Activated CD8-positive, alpha-beta memory T cell treated with anti-CD3 and anti-CD28 coated beads, Interleukin-2, amount 50 U/mL, for 48 hours (primary cell): Measurements from ENCODE around the gene CCDC81.
"Not testable (repeated sequence)": the region's sequence is repeated elsewhere in the genome, so short reads cannot be mapped to it uniquely, and the experiment has no call there.

Experiments used
- DNase-seq: peaks from one replicate; pipeline ENCODE4 v3.0.0-alpha.2; 2020

The CCDC81 gene

DNA sequence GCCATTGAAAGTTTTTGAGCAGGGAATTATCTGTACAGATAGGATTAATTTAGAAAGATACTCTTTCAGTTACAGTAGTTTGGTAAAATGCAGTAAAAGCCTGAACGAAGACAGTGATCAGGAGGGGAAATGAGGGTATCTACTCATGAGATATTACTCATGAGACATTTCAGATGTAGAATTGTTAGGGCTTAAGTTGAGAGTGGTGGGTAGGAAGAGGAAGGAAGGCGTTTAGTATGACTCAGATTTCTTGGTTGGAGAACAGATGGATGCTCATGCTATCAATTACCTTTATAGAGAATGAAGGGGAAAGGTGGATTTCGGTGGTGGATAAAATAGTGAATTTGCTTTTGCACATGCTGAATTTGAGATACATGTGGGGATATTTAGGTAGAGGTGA, 15.8 kb downstream of the CCDC81 start:
- DNase-seq = no peak

DNA sequence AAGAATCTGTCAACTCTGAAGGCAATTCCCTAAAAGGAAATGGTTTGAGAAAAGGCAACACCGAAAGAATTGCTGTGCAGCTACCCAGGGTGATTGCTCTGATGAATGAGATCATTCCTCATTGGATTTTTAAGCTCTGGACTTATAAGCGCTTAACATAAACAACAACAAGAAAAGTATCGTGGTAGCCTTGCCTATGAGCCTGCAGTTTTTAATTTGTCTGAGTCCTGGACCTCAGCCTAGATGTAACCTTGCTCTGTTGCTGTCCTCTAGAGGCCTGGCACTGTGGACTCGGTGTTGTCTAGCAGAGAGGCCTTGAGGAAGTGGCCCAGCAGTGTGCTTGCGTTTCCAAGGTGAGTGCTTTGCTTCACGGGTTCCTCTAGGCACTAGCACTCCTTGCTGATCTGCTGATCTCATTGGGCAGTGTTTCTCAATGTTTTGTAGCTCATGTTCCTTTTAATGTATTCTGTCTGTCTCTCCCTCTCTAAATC, 20.4 kb downstream of the CCDC81 start:
- no peak for DNase-seq

DNA sequence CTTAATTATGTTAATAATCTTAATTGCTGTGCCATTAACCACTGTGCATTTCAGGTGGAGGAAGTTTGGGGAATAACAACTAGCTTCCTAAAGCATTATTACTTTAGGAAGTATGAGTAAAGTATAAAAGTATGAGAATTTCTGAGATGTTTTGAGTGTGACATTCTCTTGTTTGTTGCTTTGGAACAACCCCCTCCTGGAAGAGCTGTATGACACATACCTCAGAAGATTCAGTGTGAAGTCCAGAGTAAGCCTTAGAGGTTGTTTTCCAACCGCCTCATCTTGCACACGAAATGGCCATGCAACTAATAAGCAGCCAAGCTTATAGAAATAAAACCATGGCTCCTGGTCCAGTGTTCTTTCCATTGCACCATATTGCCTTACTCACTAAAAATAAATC, 21.7 kb downstream of the CCDC81 start:
- DNase-seq = no peak

DNA sequence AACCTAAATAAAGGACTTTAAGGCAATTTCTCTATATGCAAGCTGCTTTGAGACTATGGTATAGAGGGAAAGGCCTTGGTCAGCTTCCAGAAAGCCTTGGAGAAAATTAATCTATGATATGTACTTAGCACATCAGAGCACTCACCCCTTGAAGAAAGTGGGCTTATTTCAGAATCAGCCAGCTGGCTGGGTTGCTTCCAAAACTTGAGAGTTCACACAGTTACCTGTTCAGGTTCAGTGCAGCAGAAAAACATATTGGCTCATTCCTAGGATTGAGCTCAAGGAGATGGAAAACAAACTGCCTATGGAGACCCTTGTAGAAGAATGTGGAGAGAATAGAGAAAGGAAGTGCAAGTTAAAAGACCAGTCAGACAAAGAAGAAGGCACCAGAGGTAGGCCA, 22.7 kb downstream of the CCDC81 start:
- DNase-seq = no peak

DNA sequence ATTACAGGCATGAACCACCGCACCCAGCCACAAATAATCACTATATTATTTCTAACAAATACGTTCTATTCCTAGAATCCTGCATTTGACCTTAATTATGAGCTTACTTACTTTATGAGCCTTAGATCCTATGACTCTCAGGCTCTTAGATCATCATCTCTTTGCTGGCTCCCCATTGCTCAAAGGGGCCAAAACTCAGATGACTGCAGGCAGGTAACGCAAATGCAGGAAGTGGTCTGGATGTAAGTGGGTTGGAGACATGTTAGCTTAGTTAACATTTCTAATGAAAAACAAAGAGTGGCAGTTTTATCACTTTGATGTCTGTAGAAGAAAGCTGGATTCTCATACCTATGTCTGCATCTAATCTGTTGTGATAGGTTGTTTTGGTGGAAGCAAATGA, 23.4 kb downstream of the CCDC81 start:
- no peak for DNase-seq

DNA sequence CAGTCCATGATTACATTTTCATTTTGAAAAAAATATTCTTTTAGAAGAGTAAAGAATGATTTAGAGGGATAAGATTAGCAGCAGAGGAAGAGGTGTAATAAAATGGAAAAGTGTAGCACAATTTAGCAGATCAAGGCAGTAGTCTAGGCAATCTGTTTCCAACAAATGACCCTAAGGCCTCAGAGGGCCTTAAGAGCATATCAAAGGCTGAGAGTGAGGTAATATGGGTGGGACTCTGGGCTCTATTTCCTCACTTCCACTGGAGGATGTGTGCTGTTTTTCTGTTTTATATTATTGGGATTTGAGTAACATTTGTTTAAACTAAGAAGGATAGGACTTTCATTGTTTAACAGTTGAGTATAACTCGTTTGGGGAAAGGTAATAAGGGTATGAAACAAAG, 28.8 kb downstream of the CCDC81 start:
- no peak for DNase-seq

DNA sequence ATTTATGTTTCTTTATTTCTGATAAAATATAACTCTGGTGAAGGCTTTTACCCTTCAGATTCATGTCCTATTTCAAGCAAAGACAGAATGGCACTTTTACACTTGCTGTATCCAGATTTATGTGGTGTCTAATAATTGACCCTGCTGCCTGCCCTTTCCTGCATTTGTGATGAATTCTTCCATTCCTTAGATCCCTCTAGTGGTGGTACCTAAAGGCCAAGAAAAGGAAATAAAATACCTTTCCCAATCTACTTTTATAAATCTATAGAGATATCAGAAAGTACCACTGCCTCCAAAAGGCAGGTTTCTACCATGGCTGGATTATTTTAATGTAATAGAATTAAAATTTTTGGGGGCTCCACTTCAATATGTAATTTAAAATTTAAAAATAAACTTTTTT, 34.2 kb downstream of the CCDC81 start:
- no peak for DNase-seq

DNA sequence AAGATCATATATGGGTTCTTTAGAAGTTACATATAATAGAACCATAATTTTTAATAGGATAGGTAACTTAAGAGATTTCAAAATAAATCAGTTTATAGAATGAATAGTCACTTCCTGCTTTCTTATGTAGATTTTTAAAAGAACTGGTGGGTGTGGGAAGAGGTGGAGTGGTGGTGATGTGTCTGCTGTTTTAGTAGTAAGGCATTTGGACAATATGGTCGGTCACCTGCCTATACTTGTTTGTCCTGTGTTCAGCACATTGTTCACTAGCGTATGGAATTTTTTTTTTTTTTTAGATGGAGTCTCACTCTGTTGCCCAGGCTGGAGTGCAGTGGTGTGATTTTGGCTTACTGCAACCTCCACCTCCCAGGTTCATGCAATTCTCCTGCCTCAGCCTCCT, 39.3 kb downstream of the CCDC81 start:
- DNase-seq = no peak

DNA sequence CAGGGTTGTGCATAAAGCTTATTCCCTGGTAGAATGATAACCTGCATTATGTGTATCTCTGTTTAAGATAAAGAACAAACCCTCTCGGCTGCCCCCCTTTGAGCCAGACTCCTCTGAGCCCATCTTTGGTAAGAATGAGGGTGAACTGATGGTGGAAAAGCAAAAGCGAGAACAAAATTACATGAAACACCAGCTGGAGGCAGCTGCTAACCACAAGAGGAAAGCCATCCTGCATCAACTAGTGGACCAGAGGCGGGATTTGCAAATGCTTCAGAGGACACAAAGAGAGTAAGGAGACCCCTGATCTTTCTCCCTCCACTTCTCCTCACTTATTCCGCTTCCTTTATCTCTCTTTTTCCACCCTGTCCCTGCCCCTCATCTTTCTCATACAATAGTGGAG, 40.3 kb downstream of the CCDC81 start:
- no peak for DNase-seq

DNA sequence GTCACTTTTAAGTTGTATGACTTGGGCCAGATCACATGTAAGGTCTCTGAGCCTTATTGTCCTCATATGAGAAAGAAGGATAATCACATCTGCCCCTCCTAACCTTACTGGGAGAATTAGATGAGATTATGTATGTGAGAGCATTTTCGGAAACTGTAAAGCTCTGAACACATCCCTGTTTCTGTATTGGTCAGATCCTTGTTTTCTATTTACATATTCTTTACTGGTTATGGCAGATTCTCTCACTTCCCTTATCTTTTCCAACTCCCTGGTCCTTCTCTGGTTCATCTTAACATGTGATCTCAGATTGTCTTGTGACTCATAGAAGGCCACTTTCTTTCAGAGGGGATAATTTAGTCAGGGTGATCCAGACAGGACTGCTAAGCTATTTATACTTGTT, 41.8 kb downstream of the CCDC81 start:
- no peak for DNase-seq

DNA sequence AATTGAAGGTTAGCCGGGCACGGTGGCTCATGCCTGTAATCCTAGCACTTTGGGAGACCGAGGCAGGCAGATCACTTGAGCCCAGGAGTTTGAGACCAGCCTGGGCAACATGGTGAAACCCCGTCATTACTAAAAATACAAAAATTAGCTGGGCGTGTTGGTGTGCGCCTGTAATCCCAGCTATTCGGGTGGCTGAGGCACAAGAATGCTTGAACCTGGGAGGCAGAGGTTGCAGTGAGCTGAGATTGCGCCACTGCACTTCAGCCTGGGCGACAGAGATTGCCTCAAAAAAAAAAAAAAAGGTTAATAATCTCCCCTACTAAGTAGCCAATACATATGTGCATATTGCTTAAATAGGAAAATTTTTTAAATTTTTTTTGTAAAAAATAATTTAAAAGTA, 42.3 kb downstream of the CCDC81 start:
- not testable (repeated sequence) for DNase-seq

DNA sequence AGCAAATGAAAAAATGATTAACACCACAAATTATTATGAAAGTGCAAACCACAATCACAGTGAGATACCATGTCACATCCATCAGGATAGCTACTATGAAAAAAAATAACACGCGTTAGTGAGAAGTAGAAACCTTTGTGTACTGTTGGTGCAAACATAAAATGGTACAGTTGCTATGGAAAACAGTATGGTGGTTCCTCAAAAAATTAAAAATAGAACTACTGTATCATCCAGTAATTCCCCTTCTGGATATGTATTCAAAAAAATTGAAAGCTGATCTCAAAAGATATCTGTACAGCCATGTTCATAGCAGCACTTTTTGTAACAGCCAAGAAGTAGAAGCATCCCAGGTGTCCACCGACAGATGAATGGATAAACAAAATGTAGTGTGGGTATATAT, 43.4 kb downstream of the CCDC81 start:
- no peak for DNase-seq

DNA sequence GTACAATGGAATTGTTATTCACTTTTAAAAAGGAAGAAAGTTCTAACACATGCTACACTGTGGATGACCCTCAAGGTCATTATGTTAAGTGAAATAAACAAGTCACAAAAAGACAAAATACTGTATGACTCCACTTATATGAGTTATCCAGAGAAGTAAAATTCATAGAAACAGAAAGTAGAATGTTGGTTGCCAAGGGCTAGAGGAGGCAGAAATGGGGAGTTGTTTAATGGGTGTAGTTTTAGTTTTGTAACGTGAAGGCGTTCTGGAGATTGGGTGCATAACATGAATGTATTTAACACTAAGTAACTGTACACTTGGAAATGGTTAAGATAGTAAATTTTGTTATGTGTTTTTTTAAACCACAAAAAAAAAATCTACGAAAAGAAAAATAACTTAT, 43.8 kb downstream of the CCDC81 start:
- no peak for DNase-seq

DNA sequence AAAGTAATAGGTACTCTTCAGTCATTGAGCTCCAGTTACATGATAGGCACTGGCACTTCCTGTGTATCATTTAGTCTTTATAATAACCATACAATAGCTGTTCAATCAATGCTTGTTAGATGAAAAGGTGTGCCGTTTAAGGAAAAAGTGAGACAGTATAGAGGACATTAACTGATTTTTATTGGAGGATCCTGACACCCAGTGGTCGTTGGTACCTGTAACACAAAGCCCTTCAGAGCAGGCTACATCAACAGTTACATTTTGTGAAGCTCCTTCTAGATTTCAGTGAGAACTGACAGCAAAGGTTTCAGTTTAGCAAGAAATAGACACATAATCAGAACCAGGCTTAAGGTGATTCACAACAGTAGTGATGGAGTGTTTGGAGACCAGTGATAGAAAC, 44.2 kb downstream of the CCDC81 start:
- no peak for DNase-seq

DNA sequence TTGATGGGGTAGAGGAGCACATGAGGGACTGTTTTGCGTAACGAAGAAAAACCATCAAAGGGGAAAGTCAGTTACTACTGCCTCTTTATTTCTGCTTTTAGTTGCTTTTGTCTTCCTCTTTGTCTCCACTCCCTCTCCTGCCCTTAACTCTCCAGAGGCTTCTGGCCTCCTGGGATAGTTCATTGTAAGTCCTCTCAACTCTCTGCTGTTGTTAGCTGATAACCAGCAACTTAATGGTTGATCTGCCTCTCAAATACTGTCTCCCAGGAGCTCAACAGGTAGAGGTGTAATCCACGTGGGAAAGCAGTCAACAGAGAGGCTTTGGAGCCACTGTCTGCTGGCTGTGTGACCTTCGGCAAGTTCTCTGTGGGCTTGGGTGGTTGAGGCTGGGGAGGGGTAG, 47.3 kb downstream of the CCDC81 start:
- no peak for DNase-seq

DNA sequence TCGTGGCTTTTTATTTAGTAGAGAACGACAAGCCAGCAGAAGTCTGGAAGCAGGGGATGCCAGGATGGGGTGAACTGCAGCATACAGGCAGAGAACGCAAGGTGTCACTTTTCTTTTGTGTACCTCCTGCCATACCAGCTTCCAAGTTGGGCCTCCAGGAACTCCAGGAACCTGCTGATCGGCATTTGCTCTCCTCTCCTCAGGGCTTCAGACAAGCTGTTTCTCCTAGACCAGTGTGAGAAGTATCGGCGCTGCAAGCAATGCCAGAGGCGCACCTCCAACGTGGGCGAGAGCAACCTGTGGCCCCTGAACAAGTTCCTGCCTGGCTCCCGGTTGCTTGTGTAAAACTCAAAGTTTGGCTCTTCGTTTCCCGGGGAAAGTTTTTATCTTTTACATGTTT, 47.7 kb downstream of the CCDC81 start:
- no peak for DNase-seq

DNA sequence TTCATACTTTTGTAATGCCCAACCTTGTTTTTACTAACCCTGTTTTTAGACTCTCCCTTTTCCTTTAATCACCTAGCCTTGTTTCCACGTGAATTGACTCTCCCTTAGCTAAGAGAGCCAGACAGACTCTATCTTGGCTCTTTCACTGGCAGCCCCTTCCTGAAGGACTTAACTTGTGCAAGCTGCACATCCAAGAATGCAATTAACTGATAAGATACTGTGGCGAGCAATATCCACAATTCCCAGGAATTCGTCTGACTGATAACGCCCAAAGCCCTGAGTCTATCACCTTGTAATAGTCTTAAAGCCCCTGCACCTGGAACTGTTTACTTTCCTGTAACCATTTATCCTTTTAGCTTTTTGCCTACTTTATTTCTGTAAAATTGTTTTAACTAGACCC, 48.8 kb downstream of the CCDC81 start:
- DNase-seq = not testable (repeated sequence)

DNA sequence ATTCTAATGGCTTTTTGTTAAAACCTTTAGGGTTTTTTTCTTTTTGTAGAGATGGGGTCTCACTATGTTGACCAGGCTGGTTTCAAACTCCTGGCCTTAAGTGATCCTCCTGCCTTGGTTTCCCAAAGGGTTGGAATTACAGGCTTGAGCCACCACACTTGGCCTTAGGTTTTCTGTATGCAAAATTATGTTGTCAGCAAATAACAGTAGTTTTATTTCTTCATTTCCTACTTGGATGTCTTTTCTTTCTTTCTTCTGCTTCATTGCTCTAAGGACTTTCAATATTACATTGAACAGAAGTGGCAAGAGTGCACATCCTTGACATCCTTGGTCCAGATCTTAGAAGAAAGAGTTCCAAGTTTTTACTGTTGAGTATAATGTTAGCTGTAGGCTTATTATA, 52.8 kb downstream of the CCDC81 start:
- no peak for DNase-seq

DNA sequence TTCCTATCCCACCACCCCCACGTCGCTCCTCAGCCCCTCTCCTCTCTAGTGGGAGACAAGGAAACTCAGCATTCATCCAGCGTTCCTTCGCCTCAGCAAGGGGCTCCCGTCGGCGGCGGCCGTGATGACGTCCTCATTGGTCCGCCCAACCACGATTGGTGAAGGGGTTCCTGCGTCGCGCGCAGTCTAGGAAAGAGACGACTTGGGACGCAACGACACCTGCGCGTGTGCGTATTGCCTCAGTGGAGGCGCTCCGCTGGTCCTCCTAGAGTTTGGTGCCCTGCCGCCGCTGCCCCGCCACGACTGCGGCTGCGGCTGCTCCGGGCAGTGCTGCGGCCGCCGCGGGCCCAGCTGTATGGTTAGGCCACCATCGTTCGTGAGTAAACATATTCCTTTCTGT, 56.6 kb downstream of the CCDC81 start:
- DNase-seq = no peak

DNA sequence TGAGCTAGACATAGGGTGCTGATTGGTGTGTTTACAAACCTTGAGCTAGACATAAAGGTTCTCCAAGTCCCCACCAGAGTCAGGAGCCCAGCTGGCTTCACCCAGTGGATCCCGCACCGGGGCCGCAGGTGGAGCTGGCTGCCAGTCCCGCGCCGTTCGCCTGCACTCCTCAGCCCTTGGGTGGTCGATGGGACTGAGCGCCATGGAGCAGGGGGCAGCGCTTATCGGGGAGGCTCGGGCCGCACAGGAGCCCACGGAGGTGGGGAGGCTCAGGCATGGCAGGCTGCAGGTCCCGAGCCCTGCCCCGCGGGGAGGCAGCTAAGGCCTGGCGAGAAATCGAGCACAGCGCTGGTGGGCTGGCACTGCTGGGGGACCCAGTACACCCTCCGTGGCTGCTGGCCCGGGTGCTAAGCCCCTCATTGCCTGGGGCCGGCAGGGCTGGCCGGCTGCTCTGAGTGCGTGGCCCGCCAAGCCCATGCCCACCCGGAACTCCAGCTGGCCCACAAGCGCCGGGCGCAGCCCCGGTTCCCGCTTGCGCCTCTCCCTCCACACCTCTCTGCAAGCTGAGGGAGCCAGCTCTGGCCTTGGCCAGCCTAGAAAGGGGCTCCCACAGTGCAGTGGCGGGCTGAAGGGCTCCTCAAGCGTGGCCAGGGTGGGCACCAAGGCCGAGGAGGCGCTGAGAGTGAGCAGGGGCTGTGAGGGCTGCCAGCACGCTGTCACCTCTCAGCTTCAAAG, 58.8 kb downstream of the CCDC81 start:
- DNase-seq = not testable (repeated sequence)

DNA sequence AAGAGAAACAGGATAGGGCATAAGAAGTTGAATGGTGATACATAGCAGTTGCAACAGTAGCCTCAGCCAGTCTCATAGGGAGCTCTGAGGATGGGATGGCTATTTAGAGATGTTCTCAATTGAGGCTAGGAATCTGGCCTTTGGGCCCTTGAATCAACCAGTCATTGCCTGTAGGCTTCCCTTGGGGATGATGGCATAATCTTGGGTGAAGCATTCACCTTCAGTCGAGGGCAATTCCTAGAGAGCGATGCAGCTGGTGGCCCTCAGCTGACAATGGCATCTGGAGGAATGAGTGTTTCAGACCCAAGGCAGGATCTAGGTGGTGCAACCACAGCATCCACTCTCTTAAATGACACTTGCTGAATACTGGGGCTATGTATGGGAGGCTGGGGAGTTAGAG, 61.0 kb downstream of the CCDC81 start:
- DNase-seq = no peak

DNA sequence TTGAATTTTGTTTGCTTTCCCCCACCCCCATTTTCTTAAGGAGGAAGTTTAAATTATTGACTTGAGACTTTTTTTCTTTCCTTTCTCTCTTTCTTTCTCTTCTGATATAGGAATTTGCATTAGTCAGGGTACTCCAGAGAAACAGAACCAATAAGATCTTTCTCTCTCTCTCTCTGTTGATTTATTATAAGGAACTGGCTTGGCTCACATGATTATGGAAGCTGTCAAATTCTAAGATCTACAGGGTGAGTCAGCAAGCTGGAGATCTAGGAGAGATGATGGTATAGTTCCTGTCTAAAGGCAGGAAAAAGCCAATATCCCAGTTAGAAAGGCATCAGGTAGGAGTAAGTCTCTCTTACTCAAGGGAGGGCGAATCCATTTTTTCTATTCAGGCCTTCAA, 64.0 kb downstream of the CCDC81 start:
- DNase-seq = no peak

DNA sequence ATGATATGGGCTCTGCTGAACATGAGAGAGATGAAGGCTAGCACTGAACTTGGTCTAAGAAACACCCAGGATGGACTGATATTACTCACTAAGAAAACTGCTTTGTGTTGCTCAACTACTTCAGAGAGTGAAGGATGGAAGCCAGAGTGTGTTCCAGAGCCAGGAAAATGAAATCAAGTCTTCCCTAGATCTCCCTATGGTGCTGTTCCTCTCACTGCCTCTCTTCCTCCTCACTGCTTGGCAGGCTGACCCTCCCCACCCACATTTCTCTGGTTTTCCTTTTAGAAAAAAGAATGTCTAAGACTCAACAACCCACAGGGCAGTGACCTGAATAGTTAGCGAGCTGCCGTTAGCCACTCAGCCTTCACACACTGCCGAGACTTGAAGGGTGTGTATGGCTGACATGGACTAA, 65.6 kb downstream of the CCDC81 start:
- no peak for DNase-seq

DNA sequence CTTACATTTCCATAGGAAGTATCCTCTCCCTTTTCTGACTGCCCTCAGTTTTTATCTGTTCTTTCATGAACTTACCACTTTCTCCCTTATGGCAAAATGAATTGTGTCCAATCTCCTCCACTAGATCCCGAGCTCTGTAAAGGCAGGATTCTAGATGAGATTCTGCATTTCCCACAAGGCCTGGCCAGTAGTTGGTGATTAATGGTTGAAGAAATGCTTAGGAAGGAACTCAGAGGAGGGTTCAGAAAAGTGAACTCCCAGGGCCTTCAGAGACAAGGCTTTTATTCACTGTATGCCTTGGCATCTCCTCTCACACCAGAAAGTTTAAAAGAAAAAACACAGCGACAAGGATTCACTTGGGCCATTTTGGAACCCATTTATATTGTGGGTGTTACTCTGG, 66.2 kb downstream of the CCDC81 start:
- no peak for DNase-seq

DNA sequence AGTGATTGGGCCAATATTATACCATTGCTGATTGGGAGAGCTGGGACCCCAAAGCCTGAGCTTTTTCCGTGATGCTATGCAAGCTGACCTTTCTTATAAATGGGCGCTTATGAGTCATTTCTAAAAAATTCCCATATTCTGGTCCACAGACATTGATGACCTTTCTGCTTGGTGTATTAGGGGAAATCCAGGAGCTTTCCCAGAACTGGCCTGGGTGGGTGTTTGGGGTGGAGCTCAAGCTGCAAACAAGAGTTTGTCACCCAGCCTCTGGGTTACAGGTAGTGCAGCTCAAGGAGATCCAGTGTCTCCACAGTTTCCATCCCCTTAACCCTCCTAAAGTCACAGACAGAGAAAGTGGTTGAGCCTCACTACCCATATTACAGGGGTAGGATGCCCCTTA, 67.7 kb downstream of the CCDC81 start:
- no peak for DNase-seq
